GM12801 (cell line): ENCODE measurements around the gene THBS4.

ENCODE experiments used
- TF ChIP-seq, protein P1 (sequence below): IDR thresholded peaks from one replicate; pipeline ENCODE4 v1.5.1; 2011; ENCODE audit warnings: control low read depth; ENCODE audit not compliant: insufficient read length; ENCODE audit errors: extremely low read depth

Gene THBS4

DNA sequence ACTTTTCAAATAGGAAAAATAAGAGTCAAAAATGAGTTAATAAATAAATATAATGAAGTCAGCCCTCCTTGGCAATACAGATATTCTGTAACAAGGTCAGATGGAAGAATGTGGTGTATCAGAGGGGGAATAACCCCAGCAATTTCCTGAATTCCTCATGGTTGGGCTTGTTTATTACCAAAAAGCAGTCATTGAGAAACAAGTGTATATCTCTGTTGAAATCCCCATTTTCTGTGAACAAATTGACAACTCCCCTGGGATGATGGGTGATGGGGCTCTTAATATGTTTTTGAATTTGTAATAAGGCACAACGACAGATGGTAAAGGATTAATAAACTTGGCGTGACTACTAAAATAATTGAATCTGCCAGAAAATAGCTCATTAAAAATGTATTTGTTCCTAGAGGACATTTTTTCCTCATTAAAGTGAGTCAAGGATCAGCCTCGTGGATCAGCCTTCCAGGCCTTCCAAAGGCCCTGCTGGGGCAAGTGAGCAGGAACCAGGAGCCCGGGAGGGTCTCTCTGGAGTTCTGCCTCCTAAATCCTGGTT lies 34.2 kb downstream of the THBS4 start:
- TF ChIP-seq, protein P1, sequence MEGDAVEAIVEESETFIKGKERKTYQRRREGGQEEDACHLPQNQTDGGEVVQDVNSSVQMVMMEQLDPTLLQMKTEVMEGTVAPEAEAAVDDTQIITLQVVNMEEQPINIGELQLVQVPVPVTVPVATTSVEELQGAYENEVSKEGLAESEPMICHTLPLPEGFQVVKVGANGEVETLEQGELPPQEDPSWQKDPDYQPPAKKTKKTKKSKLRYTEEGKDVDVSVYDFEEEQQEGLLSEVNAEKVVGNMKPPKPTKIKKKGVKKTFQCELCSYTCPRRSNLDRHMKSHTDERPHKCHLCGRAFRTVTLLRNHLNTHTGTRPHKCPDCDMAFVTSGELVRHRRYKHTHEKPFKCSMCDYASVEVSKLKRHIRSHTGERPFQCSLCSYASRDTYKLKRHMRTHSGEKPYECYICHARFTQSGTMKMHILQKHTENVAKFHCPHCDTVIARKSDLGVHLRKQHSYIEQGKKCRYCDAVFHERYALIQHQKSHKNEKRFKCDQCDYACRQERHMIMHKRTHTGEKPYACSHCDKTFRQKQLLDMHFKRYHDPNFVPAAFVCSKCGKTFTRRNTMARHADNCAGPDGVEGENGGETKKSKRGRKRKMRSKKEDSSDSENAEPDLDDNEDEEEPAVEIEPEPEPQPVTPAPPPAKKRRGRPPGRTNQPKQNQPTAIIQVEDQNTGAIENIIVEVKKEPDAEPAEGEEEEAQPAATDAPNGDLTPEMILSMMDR: no peak

DNA sequence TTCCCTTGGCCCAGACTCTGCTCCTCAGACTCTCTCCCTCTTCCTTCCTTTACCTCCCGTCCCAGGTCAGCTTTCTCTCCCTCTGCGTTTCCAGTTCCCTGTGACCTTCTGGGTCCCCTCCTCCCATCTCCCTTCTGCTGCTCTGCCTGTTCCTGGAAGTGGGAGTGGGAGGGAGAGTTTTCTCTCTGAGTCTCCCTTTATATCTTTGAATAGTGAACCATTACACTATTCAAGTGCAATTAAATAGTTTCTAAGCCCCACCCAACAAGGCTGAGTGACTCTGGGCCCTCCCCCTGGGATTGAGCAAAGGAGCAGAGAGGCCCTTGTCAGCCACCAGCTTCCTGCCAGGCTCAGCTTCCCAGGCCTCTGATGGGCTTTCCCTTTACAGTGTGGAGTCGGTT lies 34.8 kb downstream of the THBS4 start:
- TF ChIP-seq, protein P1: no peak

DNA sequence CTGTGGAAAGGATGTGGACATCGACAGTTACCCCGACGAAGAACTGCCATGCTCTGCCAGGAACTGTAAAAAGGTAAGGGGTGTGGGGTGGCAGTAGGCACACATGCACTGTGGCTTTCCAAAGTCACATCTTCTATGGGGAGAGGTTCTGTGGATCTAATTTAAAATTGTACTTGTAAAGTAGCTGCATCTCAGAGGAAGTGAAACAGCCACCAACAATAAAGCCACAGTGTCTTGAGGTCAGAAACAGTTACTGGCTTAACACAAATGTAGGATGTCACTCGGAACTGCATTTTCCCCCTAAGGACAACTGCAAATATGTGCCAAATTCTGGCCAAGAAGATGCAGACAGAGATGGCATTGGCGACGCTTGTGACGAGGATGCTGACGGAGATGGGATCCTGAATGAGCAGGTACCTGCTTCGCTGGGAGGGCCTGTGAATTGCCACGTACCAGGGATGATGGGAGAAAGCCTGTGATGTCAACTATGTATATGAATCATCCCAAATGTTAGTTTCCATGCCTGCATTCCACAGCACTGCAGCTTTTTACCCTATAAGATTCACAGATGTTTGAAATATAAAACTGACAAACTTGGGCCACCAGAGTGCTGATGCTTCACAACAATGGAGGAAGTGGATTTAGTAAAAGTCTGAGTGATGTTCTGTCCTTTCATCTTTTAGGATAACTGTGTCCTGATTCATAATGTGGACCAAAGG lies 35.3 kb downstream of the THBS4 start:
- TF ChIP-seq, protein P1: no peak

DNA sequence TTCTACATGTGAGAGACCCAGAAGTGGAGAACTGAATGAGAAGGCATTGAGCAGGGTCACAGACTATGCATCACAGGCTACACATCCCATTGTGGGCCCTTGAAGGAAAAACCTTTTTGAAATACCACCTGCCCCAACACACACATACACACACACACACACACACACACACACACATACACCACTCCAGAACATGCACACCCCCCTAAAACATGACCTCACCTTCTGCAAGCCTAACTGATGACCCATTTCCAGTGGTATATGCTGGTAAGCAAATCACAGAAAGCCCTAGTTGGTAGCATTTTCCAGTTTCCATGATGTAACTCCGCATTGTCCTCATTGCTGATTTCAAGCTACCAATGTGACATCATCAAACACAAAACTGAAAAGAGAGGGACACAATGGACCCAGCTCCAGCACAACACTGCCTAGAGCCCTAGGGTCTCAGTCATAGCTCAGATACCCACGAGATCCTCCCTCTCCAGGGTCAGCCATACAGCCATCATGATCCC lies 36.4 kb downstream of the THBS4 start:
- TF ChIP-seq, protein P1: no peak

DNA sequence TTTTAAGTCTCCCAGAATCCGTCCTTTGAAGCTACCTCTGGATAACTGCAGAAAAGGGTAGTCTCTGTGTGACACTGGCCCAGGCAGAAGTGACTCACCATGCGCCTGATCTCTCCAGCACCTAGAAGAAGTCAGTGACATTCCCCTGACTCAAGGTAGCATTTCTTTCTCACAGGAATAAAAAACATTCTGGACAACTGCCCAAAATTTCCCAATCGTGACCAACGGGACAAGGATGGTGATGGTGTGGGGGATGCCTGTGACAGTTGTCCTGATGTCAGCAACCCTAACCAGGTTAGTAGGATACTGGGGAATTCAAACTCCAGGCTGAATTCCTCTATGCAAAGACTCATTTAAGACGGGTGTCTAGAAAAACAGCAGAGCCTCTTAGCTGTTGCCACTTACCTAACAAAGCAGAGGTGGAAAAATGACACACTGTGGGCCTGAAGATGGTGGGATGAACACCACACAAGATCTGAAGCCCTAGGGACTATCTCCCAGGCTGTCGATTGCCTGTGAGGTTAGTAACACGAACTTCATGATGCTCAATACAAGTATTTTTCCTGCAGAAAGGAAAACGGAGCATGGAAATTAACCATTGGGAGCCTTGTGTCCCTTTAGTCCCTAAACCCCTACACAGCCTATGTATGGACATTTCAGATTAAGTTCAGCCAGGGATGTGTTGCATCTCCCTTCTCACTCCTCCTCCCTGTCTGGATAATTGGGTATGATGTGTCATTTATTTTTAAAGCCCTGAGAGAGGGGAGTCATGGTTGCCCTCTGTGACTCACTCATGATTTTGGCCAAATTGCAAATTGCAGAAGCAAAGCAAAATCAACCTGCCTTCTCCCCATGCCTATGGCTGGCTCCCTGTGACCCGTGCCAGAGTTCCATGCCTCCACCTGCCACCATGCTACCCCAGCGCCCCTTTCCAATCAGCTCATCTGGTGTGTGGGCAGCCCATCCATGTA lies 37.2 kb downstream of the THBS4 start:
- TF ChIP-seq, protein P1: no peak

DNA sequence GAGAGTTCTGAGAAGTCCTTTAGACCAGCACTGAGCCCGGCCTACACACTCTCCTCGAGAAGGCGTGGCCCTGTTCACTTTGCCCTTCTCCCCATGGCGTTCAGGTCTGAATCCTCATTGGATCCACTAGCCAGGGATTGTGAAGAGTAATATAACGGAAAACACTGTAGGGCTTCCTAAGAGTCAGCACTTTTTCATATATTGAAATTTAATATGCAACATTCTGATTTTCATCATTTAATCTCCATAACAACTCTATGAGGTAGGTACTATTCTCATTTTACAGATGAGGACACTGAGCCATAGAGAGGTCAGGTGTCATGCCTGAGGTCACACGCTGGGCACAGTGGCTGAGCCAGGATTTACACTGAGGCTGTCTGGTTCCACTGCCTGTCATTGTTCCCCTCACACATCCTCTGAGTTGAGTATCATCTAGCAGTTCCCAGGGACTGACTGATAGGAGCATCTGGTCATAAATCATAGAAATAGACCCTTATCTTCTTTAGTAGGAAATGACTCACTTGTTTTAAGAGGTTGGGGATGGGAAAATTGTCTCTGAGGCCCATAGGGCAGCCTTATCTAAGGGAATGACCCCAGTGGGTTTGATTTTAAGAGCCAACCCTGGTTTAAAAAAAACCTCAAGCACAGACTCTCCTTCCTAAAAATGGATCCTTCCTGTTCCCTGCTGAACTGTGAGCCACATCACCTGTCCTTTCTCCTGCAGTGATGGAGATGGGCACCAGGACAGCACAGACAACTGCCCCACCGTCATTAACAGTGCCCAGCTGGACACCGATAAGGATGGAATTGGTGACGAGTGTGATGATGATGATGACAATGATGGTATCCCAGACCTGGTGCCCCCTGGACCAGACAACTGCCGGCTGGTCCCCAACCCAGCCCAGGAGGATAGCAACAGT lies 41.2 kb downstream of the THBS4 start:
- TF ChIP-seq, protein P1: no peak
